ENCODE measurements around the gene MASP2. TPM values are rescaled to one million over a fixed set of nuclear protein-coding genes. Genes with fewer than 3 reads are reported as not detected.
A peak's percentile ranks its signal among the peaks of the same experiment; 100 is the strongest.
"Not testable (repeated sequence)": the region's sequence is repeated elsewhere in the genome, so short reads cannot be mapped to it uniquely, and the experiment has no call there.

MASP2 gene
- total RNA-seq, 4 donors from 2014 or later = 0.53 TPM; not detected in 3

DNA sequence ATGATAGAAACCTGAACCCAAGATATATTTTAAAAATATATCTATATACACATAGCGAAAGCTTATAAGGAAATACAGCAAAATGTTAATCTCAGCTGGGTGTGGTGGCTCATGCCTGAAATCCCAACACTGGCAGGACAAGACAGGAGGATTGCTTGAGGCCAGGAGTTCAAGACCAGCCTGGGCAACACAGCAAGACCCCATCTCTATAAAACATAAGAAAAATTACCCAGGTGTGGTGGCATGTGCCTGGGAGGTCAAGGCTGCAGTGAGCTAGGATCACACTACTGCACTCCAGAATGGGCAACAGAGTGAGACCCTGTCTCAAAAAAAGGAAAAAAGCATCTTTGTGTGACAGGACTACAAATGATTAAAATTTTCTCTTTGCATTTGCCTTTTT lies 18.8 kb upstream of the MASP2 start:
- no peaks in the 10 kb centered on the region for H3K9me3 ChIP-seq
- no peaks in the 10 kb centered on the region for H3K27me3 ChIP-seq
- H3K4me3 ChIP-seq = no peak overlapping the region
- peaks cover 65% of the 10 kb centered on the region for H3K36me3 ChIP-seq
- no peak overlapping the region for H3K27ac ChIP-seq
- TF ChIP-seq, protein P1, sequence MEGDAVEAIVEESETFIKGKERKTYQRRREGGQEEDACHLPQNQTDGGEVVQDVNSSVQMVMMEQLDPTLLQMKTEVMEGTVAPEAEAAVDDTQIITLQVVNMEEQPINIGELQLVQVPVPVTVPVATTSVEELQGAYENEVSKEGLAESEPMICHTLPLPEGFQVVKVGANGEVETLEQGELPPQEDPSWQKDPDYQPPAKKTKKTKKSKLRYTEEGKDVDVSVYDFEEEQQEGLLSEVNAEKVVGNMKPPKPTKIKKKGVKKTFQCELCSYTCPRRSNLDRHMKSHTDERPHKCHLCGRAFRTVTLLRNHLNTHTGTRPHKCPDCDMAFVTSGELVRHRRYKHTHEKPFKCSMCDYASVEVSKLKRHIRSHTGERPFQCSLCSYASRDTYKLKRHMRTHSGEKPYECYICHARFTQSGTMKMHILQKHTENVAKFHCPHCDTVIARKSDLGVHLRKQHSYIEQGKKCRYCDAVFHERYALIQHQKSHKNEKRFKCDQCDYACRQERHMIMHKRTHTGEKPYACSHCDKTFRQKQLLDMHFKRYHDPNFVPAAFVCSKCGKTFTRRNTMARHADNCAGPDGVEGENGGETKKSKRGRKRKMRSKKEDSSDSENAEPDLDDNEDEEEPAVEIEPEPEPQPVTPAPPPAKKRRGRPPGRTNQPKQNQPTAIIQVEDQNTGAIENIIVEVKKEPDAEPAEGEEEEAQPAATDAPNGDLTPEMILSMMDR (IDR thresholded peaks at IDR 0.05) = no peak
- no peak for TF ChIP-seq POLR2AphosphoS5 (IDR thresholded peaks at IDR 0.05)
- no peak for TF ChIP-seq EP300 (IDR thresholded peaks at IDR 0.05)
- no peak for TF ChIP-seq POLR2A (IDR thresholded peaks at IDR 0.05)
- 97% methylated on average over 1 of the region's 1 CpG for WGBS
- H3K4me1 ChIP-seq = peaks cover 14% of the 10 kb centered on the region
- DNase-seq (ENCODE audit: low spot score in 2 of 2) = peak in 1 of 2 donors; percentile 11

DNA sequence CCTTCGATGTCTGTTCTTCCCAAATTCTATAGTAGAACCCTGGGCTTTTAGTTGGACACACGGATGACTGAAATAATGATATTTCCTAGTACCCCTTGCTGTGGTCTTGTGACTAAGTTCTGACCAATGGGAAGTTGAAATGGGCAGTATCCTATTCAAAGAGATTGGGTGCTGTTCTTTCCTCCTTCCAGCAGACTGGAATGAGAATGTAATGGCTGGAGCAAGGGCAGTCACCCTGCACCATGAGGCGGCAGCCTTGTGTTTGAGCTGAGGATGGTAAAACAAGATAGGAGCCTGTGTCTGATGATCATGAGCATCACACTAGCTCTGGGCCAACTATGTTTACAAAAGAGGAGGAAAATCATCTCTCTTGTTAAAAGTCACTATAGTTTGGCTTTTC lies 17.9 kb upstream of the MASP2 start:
- Histone ChIP-seq H3K27me3 (no peaks in the 10 kb centered on the region), H3K36me3 (peaks cover 56% of the 10 kb centered on the region), H3K4me1 (peaks cover 17% of the 10 kb centered on the region), H3K27ac (no peak overlapping the region), H3K9me3 (no peaks in the 10 kb centered on the region), H3K4me3 (no peak overlapping the region)
- no peak for DNase-seq (ENCODE audit: low spot score in 2 of 2)
- WGBS = 98% methylated on average over 3 of the region's 3 CpGs
- no peak for TF ChIP-seq EP300 (IDR thresholded peaks at IDR 0.05)
- TF ChIP-seq, protein P1 (IDR thresholded peaks at IDR 0.05) = no peak
- TF ChIP-seq POLR2A (IDR thresholded peaks at IDR 0.05) = no peak
- TF ChIP-seq POLR2AphosphoS5 (IDR thresholded peaks at IDR 0.05) = no peak

DNA sequence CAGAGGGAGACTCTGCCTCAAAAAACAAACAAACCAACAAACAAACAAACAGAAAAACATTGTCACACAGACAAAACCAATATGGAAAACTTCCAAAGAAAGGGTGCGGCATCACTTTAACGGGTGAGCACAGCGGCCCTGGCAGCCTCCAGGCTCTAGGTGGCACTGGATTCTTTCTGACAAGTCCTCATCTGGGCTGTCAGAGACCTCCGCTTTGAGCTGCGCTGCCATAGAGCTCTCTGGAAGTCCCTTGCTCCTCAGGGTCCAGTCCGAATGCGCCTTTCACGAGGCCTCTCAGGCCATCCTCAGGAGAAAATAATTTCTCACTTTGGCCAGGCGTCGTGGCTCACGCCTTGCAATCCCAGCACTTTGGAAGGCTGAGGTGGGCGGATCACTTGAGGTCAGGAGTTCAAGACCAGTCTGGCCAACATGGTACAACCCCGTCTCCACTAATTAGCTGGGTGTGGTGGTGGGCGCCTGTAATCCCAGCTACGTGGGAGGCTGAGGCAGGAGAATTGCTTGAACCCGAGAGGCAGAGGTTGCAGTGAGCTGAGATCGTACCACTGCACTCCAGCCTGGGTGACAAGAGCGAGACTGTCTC lies 17.0 kb upstream of the MASP2 start:
- peaks cover 47% of the 10 kb centered on the region for H3K36me3 ChIP-seq
- H3K9me3 ChIP-seq, H3K27me3 ChIP-seq, H3K27ac ChIP-seq, H3K4me3 ChIP-seq: not testable (repeated sequence)
- peak; percentile 26 to 43 for DNase-seq (ENCODE audit: low spot score in 2 of 2)
- WGBS = 79% methylated on average over 18 of the region's 18 CpGs
- H3K4me1 ChIP-seq = peaks cover 22% of the 10 kb centered on the region
- TF ChIP-seq, protein P1 (IDR thresholded peaks at IDR 0.05) = peak in 1 of 2 donors; percentile 9

DNA sequence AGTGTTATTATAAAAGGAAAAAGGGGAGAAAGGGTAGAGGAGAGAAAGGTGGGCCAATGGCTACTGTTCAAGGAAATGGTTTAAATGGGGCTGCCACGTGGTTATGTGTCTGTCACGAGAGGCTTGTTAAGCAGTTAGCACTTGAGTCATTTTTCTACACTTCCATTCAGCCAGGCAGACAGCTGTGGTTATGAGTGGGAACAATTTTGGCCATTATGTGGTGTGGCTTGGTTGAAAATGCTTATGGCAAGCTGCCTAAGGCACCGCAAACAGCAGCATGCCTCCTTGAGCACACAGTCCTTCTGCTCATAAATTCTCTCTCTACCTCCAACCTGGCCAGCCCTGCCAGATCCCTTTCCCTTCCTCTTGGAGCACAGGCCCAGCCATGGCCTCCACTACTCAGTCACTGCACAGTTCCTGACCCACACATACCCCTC lies 15.9 kb upstream of the MASP2 start:
- H3K36me3 ChIP-seq = peaks cover 37% of the 10 kb centered on the region
- peak; percentile 17 to 43 for DNase-seq (ENCODE audit: low spot score in 2 of 2)

DNA sequence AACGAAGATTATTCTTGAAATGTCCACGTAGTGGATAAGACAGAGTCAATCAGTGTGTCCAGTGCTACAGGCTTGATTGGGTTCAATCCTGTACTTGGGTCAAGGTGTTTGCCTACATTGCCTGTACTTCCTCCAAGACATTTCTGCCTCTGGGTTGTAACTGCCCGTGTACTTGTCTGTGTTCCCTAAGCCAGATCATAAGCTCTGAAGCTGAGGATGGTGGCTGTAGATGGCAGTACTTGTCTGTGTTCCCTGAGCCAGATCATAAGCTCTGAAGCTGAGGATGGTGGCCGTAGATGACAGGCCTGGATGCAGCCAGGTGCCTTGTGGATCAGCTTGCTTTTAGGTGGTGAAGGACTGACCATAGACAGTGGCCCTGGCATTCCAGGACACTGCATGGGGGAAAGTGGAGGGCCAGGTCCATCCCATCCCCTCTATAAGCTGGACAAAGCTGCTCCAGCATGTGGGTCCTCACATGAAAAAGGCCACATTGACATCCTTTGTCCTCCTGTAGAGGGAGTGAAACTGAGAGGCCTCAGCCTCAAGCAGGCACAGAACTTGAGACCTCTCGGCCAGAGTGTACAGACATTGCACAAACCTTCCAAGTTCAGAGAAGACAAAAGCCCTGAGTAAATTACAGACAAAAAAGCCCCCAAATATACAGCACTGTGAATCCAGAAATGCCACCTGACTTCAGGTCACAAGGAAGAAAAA lies 14.8 kb upstream of the MASP2 start:
- no peak overlapping the region for H3K27ac ChIP-seq
- H3K36me3 ChIP-seq = peaks cover 28% of the 10 kb centered on the region
- WGBS = 63% methylated on average over 5 of the region's 5 CpGs
- H3K27me3 ChIP-seq = no peaks in the 10 kb centered on the region
- H3K4me3 ChIP-seq = no peak overlapping the region
- H3K4me1 ChIP-seq = peaks cover 30% of the 10 kb centered on the region
- H3K9me3 ChIP-seq = no peaks in the 10 kb centered on the region
- TF ChIP-seq, protein P1 (IDR thresholded peaks at IDR 0.05) = no peak
- TF ChIP-seq EP300 (IDR thresholded peaks at IDR 0.05) (no peak), POLR2A (IDR thresholded peaks at IDR 0.05) (no peak), POLR2AphosphoS5 (IDR thresholded peaks at IDR 0.05) (no peak)
- DNase-seq (ENCODE audit: low spot score in 2 of 2) = no peak

More for the DNA sequence above, 15.9 kb upstream of the MASP2 start:
- Histone ChIP-seq H3K27me3 (no peaks in the 10 kb centered on the region), H3K4me1 (peaks cover 30% of the 10 kb centered on the region), H3K4me3 (no peak overlapping the region), H3K27ac (no peak overlapping the region), H3K9me3 (no peaks in the 10 kb centered on the region)
- TF ChIP-seq POLR2A (IDR thresholded peaks at IDR 0.05) = no peak
- TF ChIP-seq POLR2AphosphoS5 (IDR thresholded peaks at IDR 0.05) = no peak
- TF ChIP-seq EP300 (IDR thresholded peaks at IDR 0.05) = no peak
- TF ChIP-seq, protein P1 (IDR thresholded peaks at IDR 0.05) = no peak
- WGBS = 56% methylated on average over 3 of the region's 3 CpGs
